ENCODE data around the gene OTOR. TPM values are rescaled to one million over a fixed set of nuclear protein-coding genes. Genes with fewer than 3 reads are reported as not detected.

The OTOR gene
- total RNA-seq, 1 experiment from 2014 or later = not detected

GRCh38 chr20:16713066-16713465 lies 35.1 kb upstream of the OTOR start:
- in situ Hi-C loops (cut with HindIII; ENCODE audit: low pct_unique_long_range_greater_than_20kb, low sequenced_read_pairs) (no loop called here), intact Hi-C loops (cut with micrococcal nuclease; ENCODE audit: unreplicated experiment) (no loop called here)
- Histone ChIP-seq H3K27me3 (ENCODE audit: control insufficient read depth, insufficient read depth, low read length) (peaks cover 5% of the 10 kb centered on the region; the same call in 1 of the 2 replicates), H3K4me1 (ENCODE audit: control insufficient read depth, insufficient read depth, low read length) (no peaks in the 10 kb centered on the region), H3K4me3 (ENCODE audit: low read depth in 2 of 2, low read length in 2 of 2) (no peak overlapping the region), H3K9me3 (ENCODE audit: control insufficient read depth, insufficient read depth, low read depth, low read length) (no peaks in the 10 kb centered on the region), H3K27ac (ENCODE audit: low read length) (no peak overlapping the region), H3K36me3 (ENCODE audit: control insufficient read depth, insufficient read depth, low read length) (no peaks in the 10 kb centered on the region)
- CTCF ChIA-PET = no interaction called here
- POLR2A ChIA-PET = no interaction called here
- DNase-seq (ENCODE audit: low read depth, low spot score) (no peak), ATAC-seq (no peak)
- BruUV-seq (replicated peaks) = no TSS peak
- TF ChIP-seq POLR2AphosphoS5 (IDR thresholded peaks at IDR 0.05; ENCODE audit: low read depth, low read length) (no peak), SIN3A (IDR thresholded peaks at IDR 0.05; ENCODE audit: borderline replicate concordance, insufficient read depth, low read depth, low read length) (no peak), REST (IDR thresholded peaks at IDR 0.05; ENCODE audit: insufficient read depth in 1 of 2, low read depth in 2 of 2, low read length in 1 of 2) (no peak), TCF7L2 (IDR thresholded peaks at IDR 0.05; ENCODE audit: low read depth, low read length) (no peak), CTCF (IDR thresholded peaks at IDR 0.05) (no peak)

GRCh38 chr20:16714242-16714641 lies 33.9 kb upstream of the OTOR start:
- DNase-seq (ENCODE audit: low read depth, low spot score) (no peak), ATAC-seq (no peak)
- no peaks in the 10 kb centered on the region for H3K36me3 ChIP-seq (ENCODE audit: control insufficient read depth, insufficient read depth, low read length)
- TF ChIP-seq POLR2AphosphoS5 (IDR thresholded peaks at IDR 0.05; ENCODE audit: low read depth, low read length) (no peak), REST (IDR thresholded peaks at IDR 0.05; ENCODE audit: insufficient read depth in 1 of 2, low read depth in 2 of 2, low read length in 1 of 2) (no peak), SIN3A (IDR thresholded peaks at IDR 0.05; ENCODE audit: borderline replicate concordance, insufficient read depth, low read depth, low read length) (no peak), CTCF (IDR thresholded peaks at IDR 0.05) (no peak), TCF7L2 (IDR thresholded peaks at IDR 0.05; ENCODE audit: low read depth, low read length) (no peak)
- H3K9me3 ChIP-seq (ENCODE audit: control insufficient read depth, insufficient read depth, low read depth, low read length) = no peaks in the 10 kb centered on the region
- H3K4me3 ChIP-seq (ENCODE audit: low read depth in 2 of 2, low read length in 2 of 2) = no peak overlapping the region
- ChIA-PET POLR2A (no interaction called here), CTCF (no interaction called here)
- in situ Hi-C loops (cut with HindIII; ENCODE audit: low pct_unique_long_range_greater_than_20kb, low sequenced_read_pairs) = no loop called here
- H3K27ac ChIP-seq (ENCODE audit: low read length) = no peak overlapping the region
- intact Hi-C loops (cut with micrococcal nuclease; ENCODE audit: unreplicated experiment) = no loop called here
- H3K4me1 ChIP-seq (ENCODE audit: control insufficient read depth, insufficient read depth, low read length) = no peaks in the 10 kb centered on the region
- BruUV-seq (replicated peaks) = no TSS peak
- H3K27me3 ChIP-seq (ENCODE audit: control insufficient read depth, insufficient read depth, low read length) = peaks cover 4% of the 10 kb centered on the region; the same call in 1 of the 2 replicates

Data from Panc1 (cell line).